ENCODE data around the gene TUBB6.

TUBB6 gene

GRCh38 chr18:12338382-12338781 is 30.3 kb downstream of the TUBB6 start:
- no peak for DNase-seq (ENCODE audit: low read depth in 2 of 2)

- DNase-seq (ENCODE audit: low read depth in 2 of 2) = no peak
Measured at GRCh38 chr18:12340945-12341660, 33.1 kb downstream of the TUBB6 start.

- DNase-seq (ENCODE audit: low read depth in 2 of 2) = no peak
Measured at GRCh38 chr18:12342661-12343060, 34.6 kb downstream of the TUBB6 start.

- no peak for DNase-seq (ENCODE audit: low read depth in 2 of 2)
Measured at GRCh38 chr18:12345491-12346239, 37.6 kb downstream of the TUBB6 start.

- DNase-seq (ENCODE audit: low read depth in 2 of 2) = no peak
Measured at GRCh38 chr18:12346240-12346565, 38.2 kb downstream of the TUBB6 start.

DNA sequence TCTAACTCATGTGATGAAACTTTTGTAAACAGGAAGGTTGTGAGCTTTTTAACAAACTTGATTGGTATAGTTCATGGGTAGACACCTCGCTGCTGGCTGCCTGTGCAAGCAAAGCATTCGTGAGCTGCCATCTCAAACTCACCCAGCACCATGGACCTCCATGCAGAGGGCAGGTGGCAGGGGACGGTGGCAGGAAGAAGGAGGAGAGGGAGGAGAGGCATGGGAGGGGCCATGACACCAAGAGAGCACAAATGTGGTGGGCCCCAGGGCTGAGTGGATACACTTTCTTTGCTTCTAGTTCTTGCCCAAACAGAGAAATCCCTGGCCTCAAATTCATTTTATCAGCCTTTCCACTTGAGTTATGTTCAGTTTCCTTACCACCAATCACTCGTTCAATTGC is 39.9 kb downstream of the TUBB6 start:
- no peak for DNase-seq (ENCODE audit: low read depth in 2 of 2)

DNA sequence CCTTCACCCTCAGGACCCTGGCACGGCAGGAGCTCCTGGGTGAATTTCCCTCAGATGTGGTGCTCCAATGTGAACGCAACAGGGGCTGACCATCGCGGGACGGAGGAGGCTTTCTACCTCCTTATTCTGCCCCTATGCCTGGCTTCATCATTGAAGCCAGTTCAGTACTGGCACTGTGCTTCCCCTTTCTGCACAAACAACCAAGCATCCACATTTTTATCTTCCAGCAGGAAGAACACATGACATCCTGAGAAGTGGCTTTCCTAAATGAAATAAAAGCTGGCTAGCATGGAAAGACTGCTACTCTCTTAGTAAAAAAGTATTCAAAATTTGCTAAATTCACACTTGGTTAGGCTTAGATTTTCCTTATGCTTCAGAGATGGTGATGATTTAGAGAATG is 44.1 kb downstream of the TUBB6 start:
- DNase-seq (ENCODE audit: low read depth in 2 of 2) = no peak

DNA sequence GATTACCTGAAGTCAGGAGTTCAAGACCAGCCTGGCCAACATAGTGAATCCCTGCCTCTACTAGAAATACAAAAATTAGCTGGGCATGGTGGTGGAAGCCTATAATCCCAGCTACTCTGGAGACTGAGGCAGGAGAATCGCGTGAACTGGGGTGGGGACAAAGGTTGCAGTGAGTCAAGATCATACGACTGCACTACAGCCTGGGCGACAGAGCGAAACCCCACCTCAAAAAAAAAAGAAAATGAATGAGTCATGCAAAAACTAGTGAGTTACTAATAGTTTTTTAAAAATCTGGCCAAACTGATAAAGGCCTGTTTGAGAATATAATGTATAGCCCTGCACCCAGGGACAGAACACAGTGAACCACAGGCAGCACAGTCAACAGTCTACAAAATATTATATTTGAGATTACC is 51.5 kb downstream of the TUBB6 start:
- no peak for DNase-seq (ENCODE audit: low read depth in 2 of 2)

- DNase-seq (ENCODE audit: low read depth in 2 of 2) = no peak
Measured at GRCh38 chr18:12361770-12362378, 53.8 kb downstream of the TUBB6 start.

DNA sequence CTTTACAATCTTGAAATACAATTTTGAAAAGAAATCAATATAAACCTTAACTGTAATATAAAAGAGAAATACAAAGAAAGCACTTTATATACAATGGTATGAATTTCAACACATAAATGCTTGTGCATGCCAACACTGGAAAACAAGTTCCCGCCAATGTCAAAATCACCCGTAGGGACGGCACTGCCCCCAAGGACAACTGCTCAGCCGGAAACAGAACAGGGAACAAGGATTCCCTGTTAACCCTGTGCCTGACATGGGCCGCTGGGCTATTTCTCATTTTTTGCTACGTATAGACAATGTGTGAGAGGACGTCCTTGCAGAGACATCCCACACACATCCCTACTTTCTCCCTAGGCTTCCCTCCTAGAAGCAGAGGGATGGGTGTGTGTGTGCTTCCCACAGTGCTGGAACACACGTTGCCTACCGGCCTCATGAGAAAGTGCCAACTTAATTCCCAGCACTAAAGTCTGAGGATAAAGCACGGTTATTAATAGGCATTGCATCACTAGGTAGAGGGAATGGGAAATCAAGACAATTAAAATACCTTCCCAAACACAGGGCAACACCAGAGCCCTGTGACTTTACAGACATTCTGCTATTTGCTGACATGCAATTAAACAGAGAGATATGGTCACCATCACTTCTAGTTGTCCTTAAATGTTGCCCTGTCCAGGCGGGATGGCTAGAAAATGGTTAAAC is 54.6 kb downstream of the TUBB6 start:
- DNase-seq (ENCODE audit: low read depth in 2 of 2) = no peak

- no peak for DNase-seq (ENCODE audit: low read depth in 2 of 2)
Measured at GRCh38 chr18:12366379-12366778, 58.3 kb downstream of the TUBB6 start.

DNA sequence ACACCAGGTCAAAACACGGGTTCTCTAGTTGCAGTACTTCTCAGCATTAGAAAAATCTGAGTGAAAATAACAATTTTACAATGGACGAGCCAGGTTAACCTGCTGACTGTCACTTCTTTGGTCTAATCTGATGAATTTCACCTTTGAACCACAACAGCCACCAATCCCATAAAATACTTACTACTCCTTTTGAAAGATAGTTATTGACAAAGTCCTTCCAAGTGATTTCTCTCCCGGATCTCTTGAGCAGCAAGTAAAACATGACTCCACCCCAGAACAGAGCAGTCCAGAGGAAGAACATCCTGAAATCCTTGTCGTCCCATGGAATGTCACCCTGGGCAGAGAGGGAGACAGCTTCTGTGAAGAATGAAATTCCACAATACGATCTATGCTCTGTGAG is 58.7 kb downstream of the TUBB6 start:
- DNase-seq (ENCODE audit: low read depth in 2 of 2) = no peak

- DNase-seq (ENCODE audit: low read depth in 2 of 2) = no peak
Measured at GRCh38 chr18:12369211-12369610, 61.2 kb downstream of the TUBB6 start.

GRCh38 chr18:12371590-12371989 is 63.5 kb downstream of the TUBB6 start:
- DNase-seq (ENCODE audit: low read depth in 2 of 2) = no peak

GRCh38 chr18:12372406-12372805 is 64.4 kb downstream of the TUBB6 start:
- DNase-seq (ENCODE audit: low read depth in 2 of 2) = no peak

DNA sequence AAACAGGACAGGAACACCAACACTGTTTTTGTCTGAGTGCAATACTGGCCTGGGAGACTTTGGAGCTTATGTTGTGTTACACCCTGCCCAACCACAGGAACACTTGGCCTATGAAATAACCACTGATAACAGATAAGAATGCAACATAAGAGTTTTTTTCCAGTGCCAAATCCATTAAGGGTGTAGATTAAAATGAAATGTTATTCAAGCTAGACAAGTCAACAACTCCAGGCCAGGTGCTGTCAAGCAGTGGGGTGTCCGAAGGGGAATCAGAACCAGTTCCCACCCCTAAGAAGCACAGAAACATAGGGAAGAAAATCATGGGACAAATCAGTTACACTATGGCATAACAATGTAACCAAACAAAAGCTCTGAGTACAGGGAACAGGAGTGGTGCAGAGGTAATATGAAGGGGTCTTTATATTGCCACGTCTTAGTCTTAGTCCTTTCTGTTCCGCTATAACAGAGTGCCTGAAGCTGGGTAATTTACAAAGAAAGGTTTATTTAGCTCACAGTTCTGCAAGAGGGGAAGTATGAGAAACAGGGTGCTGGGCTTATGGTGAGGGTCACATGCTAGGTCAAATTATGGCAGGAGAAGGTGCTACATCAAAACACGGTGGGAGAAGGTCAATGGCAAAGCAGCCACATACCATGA is 65.2 kb downstream of the TUBB6 start:
- DNase-seq (ENCODE audit: low read depth in 2 of 2) = no peak

DNA sequence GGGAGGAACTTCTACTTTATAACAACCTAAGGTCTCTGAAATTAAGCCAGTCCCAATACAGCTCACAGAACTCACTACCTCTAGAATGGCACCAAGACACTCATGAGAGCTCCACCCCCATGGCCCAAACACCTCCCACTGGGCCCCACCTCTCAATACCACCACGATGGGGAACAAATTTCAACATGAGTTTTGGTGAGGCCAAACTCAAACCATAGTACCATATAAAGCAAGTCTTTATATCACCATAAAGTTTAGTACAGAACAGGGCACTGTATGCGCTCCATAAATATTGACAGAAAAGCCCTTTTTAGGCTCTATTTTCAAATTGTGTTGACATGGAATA is 65.7 kb downstream of the TUBB6 start:
- no peak for DNase-seq (ENCODE audit: low read depth in 2 of 2)

DNA sequence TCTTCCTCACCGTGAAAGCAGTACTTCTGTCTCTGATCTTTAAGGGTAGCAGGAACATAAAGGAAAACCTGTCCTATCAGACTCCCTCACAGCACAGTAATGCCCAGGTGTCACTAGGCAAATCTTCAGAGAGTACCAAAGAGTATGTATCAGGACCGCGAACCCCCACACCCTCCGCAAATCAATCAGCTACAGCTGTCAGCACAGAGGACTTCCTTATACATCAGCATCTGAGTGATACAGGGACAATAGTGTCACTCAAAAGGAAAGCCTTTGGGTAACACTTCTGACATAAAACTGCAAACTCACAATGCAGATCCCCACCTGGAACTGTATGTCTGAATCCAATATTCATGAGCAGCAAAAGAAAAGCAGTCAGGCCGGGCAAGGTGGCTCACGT is 66.4 kb downstream of the TUBB6 start:
- no peak for DNase-seq (ENCODE audit: low read depth in 2 of 2)
